GM13976 (cell line): Measurements from ENCODE around the gene ZNF33A.
"Not testable (repeated sequence)": the region's sequence is repeated elsewhere in the genome, so short reads cannot be mapped to it uniquely, and the experiment has no call there.

Experiments
- DNase-seq: peaks from one replicate; pipeline ENCODE4 v3.0.0; 2012; ENCODE audit warnings: low spot score
- in situ Hi-C: fragments of 300-500 bp; cut with MboI; formaldehyde crosslinking; loops from one replicate; pipeline ENCODE4 v1.12.0; 2022; ENCODE audit warnings: low sequenced_read_pairs, mixed read lengths, inconsistent platforms; ENCODE audit not compliant: unreplicated experiment
- TF ChIP-seq, protein P1 (sequence below): IDR thresholded peaks from 2 replicates; pipeline ENCODE4 v1.5.1; 2012; ENCODE audit warnings: borderline replicate concordance, mild to moderate bottlenecking; ENCODE audit not compliant: insufficient read depth; ENCODE audit errors: extremely low read depth, missing control alignments, control extremely low read depth

Gene ZNF33A

DNA sequence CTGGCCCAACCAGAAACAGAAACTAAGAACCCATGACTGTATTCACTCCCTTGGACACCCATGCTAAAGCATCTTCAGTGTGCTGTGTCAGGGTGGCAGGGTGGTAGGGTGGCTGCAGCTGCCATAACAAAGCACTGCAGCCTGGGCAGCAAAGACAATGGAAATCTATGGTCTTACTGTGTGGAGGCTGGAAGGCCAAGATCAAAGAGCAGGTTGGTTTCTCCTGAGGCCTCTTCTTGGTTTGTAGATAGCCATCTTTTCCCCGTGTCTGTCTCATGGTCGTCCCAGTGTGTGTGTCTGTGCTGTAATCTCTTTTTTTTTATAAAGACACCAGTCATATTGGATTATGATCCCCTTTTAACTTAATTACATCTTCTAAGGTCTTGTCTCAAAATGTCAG is 18.8 kb upstream of the ZNF33A start:
- no peak for DNase-seq
- in situ Hi-C loops = no loop called here
- TF ChIP-seq, protein P1, sequence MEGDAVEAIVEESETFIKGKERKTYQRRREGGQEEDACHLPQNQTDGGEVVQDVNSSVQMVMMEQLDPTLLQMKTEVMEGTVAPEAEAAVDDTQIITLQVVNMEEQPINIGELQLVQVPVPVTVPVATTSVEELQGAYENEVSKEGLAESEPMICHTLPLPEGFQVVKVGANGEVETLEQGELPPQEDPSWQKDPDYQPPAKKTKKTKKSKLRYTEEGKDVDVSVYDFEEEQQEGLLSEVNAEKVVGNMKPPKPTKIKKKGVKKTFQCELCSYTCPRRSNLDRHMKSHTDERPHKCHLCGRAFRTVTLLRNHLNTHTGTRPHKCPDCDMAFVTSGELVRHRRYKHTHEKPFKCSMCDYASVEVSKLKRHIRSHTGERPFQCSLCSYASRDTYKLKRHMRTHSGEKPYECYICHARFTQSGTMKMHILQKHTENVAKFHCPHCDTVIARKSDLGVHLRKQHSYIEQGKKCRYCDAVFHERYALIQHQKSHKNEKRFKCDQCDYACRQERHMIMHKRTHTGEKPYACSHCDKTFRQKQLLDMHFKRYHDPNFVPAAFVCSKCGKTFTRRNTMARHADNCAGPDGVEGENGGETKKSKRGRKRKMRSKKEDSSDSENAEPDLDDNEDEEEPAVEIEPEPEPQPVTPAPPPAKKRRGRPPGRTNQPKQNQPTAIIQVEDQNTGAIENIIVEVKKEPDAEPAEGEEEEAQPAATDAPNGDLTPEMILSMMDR = no peak

DNA sequence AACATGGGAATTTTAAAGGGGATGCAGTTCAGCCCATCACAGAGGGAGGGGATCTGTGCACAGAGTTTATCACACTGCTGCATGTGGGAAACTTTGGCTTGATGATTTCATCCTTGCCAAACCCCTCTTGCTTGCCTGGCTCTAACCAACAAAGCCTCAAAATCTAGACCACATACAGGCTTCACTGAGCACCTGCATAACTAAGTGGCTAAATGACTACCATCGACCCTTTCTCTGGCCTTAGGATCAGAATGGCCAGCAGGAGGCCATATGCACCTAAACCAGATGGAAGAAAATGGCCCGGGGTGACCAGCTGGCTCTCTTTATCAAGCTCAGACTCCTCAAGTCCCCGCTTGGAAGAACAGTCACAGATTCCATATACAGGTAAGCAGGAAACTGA is 18.4 kb upstream of the ZNF33A start:
- no peak for DNase-seq
- in situ Hi-C loops = no loop called here
- TF ChIP-seq, protein P1 = no peak

DNA sequence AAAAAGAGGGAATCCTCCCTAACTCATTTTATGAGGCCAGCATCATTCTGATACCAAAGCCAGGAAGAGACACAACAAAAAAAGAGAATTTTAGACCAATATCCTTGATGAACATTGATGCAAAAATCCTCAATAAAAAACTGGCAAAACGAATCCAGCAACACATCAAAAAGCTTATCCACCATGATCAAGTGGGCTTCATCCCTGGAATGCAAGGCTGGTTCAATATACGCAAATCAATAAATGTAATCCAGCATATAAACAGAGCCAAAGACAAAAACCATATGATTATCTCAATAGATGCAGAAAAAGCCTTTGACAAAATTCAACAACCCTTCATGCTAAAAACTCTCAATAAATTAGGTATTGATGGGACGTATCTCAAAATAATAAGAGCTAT is 11.6 kb upstream of the ZNF33A start:
- DNase-seq, in situ Hi-C loops: not testable (repeated sequence)

DNA sequence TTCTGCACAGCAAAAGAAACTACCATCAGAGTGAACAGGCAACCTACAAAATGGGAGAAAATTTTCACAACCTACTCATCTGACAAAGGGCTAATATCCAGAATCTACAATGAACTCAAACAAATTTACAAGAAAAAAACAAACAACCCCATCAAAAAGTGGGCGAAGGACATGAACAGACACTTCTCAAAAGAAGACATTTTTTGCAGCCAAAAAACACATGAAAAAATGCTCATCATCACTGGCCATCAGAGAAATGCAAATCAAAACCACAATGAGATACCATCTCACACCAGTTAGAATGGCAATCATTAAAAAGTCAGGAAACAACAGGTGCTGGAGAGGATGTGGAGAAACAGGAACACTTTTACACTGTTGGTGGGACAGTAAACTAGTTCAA is 10.0 kb upstream of the ZNF33A start:
- DNase-seq, in situ Hi-C loops: not testable (repeated sequence)

DNA sequence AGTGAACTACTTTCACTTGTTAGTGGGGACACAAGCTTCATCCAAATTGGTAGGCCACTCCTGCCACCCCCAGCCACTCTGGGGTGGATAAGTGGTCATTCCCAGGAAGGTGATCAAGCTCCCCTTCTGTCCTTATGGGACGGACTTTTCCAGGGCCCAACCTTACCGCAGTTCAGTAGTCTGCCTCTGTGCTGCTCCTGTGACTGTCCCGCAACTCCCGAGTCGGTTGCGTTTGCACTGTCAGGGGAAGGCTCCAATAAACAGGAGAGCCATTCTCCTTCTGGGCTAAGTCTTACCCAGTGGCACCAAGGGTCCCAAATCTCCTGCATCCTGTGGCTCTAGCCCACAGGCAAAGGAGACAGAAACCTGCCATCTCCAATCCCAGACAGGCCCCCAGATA is 7.4 kb upstream of the ZNF33A start:
- no peak for DNase-seq
- in situ Hi-C loops = no loop called here
- TF ChIP-seq, protein P1 = no peak

DNA sequence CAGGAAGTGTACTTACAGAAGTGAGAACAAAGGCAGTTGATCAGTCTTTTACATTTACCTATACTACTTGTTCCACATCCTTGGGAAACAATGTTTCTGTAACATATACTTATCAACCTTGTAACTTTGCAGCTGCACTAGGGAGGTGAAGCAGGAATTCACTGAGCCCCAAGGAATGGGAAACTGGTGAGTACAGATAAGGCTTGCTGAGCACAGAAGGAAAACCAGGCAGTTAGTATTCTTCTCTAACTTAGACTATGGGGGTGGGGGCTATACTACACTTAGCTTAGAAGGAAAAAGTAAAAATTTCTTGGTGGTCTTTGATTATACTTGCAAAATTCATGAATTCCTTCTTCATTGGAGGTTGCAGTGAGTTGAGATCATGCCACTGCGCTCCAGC is 6.9 kb upstream of the ZNF33A start:
- DNase-seq = no peak
- in situ Hi-C loops = no loop called here
- TF ChIP-seq, protein P1 = no peak

DNA sequence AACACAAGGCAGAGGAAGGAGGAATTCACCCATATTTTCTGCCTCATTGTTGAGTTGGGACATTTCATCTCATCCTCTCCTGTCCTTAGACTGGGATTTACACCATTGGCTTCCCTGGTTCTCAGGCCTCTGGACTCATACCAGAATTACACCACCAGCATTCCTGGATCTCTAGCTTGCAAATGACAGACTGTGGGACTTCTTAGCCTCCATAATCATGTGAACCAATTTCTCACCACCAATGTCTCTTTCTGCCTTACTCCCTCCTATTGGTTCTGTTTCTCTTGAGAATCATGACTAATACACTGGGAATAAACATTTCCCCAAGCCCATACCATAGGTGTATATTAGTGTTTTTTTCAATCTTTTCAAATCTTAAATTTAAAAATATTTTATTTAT is 2.9 kb upstream of the ZNF33A start:
- in situ Hi-C loops = no loop called here
- no peak for DNase-seq
- TF ChIP-seq, protein P1 = no peak

DNA sequence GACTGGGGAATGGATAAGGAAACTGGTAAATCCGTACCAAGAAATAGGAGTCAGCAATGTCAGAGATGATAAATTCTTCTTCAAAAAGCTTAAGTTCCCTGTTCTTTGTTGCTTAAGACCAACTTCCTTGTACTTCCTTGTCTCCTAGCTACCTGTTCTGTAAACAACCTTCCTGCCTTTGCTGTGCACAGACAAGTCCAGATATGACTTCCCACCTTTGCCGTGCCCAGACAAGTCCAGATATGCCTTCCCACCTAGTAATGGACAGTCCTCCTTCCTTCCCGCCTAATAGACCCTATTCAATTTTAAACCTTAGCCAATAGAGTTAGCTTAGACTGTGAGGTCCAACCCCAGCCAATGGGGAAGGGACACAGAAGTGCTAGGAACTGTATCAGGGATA is 2.5 kb upstream of the ZNF33A start:
- in situ Hi-C loops = no loop called here
- no peak for DNase-seq
- TF ChIP-seq, protein P1 = no peak
